Activated CD4-positive, alpha-beta memory T cell treated with anti-CD3 and anti-CD28 coated beads for 36 hours (primary cell): Measurements from ENCODE around the gene BANP. TPM values are rescaled to one million over a fixed set of nuclear protein-coding genes. Genes with fewer than 3 reads are reported as not detected.
"Not testable (repeated sequence)": the region's sequence is repeated elsewhere in the genome, so short reads cannot be mapped to it uniquely, and the experiment has no call there.

Experiments
- CTCF ChIA-PET: fragments of 350-600 bp; sonication (Branson Sonifier 250); formaldehyde crosslinking; loops from one replicate; lab custom pipeline; 2021; ENCODE audit warnings: antibody characterized with exemption, inconsistent platforms; lab: Charles Lee
- POLR2A ChIA-PET: fragments of 350-600 bp; sonication (Branson Sonifier 250); formaldehyde crosslinking; loops from one replicate; lab custom pipeline; 2021; ENCODE audit warnings: antibody characterized with exemption; lab: Charles Lee
- DNase-seq: peaks from one replicate; pipeline ENCODE4 v3.0.0-alpha.2; 2020
- H3K27ac Mint-ChIP-seq: one replicate; pipeline ENCODE4 v1.8.0; 2021; ENCODE audit warnings: mixed read lengths
- H3K27me3 Mint-ChIP-seq: one replicate; pipeline ENCODE4 v1.8.0; 2021; ENCODE audit warnings: mixed read lengths
- H3K36me3 Mint-ChIP-seq: one replicate; pipeline ENCODE4 v1.8.0; 2021; ENCODE audit warnings: mixed read lengths
- H3K4me1 Mint-ChIP-seq: one replicate; pipeline ENCODE4 v1.8.0; 2021; ENCODE audit warnings: low read depth, mixed read lengths
- H3K4me3 Mint-ChIP-seq: one replicate; pipeline ENCODE4 v1.8.0; 2021; ENCODE audit warnings: mild to moderate bottlenecking, mixed read lengths
- H3K9me3 Mint-ChIP-seq: one replicate; pipeline ENCODE4 v1.8.0; 2021; ENCODE audit warnings: mixed read lengths
- intact Hi-C: fragments of 100-400 bp; cut with micrococcal nuclease; formaldehyde crosslinking; loops from one replicate; pipeline ENCODE4 v1.15.1; 2023
- total RNA-seq, 2 experiments: library from RNA; stranded (reverse); gene quantifications; one replicate each; pipeline ENCODE4 v1.2.3, GENCODE V29; 2021

BANP gene
- total RNA-seq, 2 experiments from 2014 or later, result 29.6 to 30.6 TPM

- H3K27me3 Mint-ChIP-seq, result peaks cover 13% of the 10 kb centered on the region
- DNase-seq, H3K4me1 Mint-ChIP-seq, H3K4me3 Mint-ChIP-seq, H3K36me3 Mint-ChIP-seq, POLR2A ChIA-PET, intact Hi-C loops, CTCF ChIA-PET, H3K9me3 Mint-ChIP-seq, H3K27ac Mint-ChIP-seq: not testable (repeated sequence)
Observed at GRCh38 chr16:88101623-88102105, 150.4 kb downstream of the BANP start.

- H3K4me1 Mint-ChIP-seq, result no peaks in the 10 kb centered on the region
- DNase-seq, result no peak
- ChIA-PET CTCF (no interaction called here), POLR2A (no interaction called here)
- H3K9me3 Mint-ChIP-seq, result peaks cover 2% of the 10 kb centered on the region
- intact Hi-C loops, result no loop called here
- no peaks in the 10 kb centered on the region for H3K36me3 Mint-ChIP-seq
- no peak overlapping the region for H3K27ac Mint-ChIP-seq
- H3K27me3 Mint-ChIP-seq, result peaks cover 13% of the 10 kb centered on the region
- H3K4me3 Mint-ChIP-seq, result no peak overlapping the region
Observed at GRCh38 chr16:88102597-88102996, 151.4 kb downstream of the BANP start.

DNA sequence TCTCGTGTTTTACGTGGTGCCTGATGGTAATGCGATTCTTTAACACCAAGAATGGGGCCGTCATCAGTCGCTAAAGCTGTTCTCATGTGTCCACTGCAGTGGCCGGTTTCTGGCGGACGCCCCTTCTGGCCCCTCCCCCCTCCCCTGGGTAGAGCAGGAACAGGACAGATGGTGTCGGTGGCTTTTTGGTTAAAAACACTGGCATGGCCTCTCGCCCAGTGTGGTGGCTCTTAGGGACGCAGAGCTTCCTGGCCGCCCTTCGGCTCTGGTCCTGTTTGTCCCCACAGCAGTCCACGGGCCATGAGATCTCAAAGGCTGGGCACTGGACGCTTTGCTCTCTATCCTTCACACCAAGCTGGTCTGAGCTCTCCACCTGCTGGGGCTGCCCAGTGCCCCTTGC is 151.8 kb downstream of the BANP start:
- Mint-ChIP-seq H3K9me3 (no peaks in the 10 kb centered on the region), H3K4me3 (no peak overlapping the region), H3K4me1 (no peaks in the 10 kb centered on the region), H3K36me3 (no peaks in the 10 kb centered on the region), H3K27ac (no peak overlapping the region), H3K27me3 (peaks cover 13% of the 10 kb centered on the region)
- intact Hi-C loops, result no loop called here
- DNase-seq, result no peak
- ChIA-PET POLR2A (no interaction called here), CTCF (no interaction called here)

- intact Hi-C loops, result no loop called here
- Mint-ChIP-seq H3K4me1 (no peaks in the 10 kb centered on the region), H3K36me3 (no peaks in the 10 kb centered on the region), H3K27me3 (peaks cover 10% of the 10 kb centered on the region), H3K27ac (no peak overlapping the region), H3K9me3 (no peaks in the 10 kb centered on the region), H3K4me3 (no peak overlapping the region)
- no peak for DNase-seq
- POLR2A ChIA-PET, result no interaction called here
- CTCF ChIA-PET, result no interaction called here
Observed at GRCh38 chr16:88103581-88104188, 152.5 kb downstream of the BANP start.

- H3K4me1 Mint-ChIP-seq, H3K9me3 Mint-ChIP-seq, H3K4me3 Mint-ChIP-seq, CTCF ChIA-PET, POLR2A ChIA-PET, H3K36me3 Mint-ChIP-seq, intact Hi-C loops, H3K27ac Mint-ChIP-seq, H3K27me3 Mint-ChIP-seq, DNase-seq: not testable (repeated sequence)
Observed at GRCh38 chr16:88104363-88104762, 153.1 kb downstream of the BANP start.

- CTCF ChIA-PET, H3K9me3 Mint-ChIP-seq, H3K27me3 Mint-ChIP-seq, H3K36me3 Mint-ChIP-seq, DNase-seq, H3K4me1 Mint-ChIP-seq, H3K27ac Mint-ChIP-seq, H3K4me3 Mint-ChIP-seq, POLR2A ChIA-PET, intact Hi-C loops: not testable (repeated sequence)
Observed at GRCh38 chr16:88105574-88106140, 154.4 kb downstream of the BANP start.

GRCh38 chr16:88106566-88106965 is 155.3 kb downstream of the BANP start:
- H3K27me3 Mint-ChIP-seq, DNase-seq, H3K36me3 Mint-ChIP-seq, intact Hi-C loops, CTCF ChIA-PET, POLR2A ChIA-PET, H3K4me1 Mint-ChIP-seq, H3K9me3 Mint-ChIP-seq, H3K27ac Mint-ChIP-seq, H3K4me3 Mint-ChIP-seq: not testable (repeated sequence)

- Mint-ChIP-seq H3K9me3 (no peaks in the 10 kb centered on the region), H3K27ac (no peak overlapping the region), H3K27me3 (no peaks in the 10 kb centered on the region), H3K4me1 (peaks cover 3% of the 10 kb centered on the region), H3K4me3 (no peak overlapping the region), H3K36me3 (no peaks in the 10 kb centered on the region)
- CTCF ChIA-PET, result no interaction called here
- no peak for DNase-seq
- intact Hi-C loops, result no loop called here
- POLR2A ChIA-PET, result no interaction called here
Observed at GRCh38 chr16:88108762-88109161, 157.5 kb downstream of the BANP start.

GRCh38 chr16:88109726-88110621 is 158.7 kb downstream of the BANP start:
- H3K36me3 Mint-ChIP-seq, POLR2A ChIA-PET, H3K27me3 Mint-ChIP-seq, DNase-seq, CTCF ChIA-PET, intact Hi-C loops, H3K4me3 Mint-ChIP-seq, H3K4me1 Mint-ChIP-seq, H3K9me3 Mint-ChIP-seq, H3K27ac Mint-ChIP-seq: not testable (repeated sequence)

DNA sequence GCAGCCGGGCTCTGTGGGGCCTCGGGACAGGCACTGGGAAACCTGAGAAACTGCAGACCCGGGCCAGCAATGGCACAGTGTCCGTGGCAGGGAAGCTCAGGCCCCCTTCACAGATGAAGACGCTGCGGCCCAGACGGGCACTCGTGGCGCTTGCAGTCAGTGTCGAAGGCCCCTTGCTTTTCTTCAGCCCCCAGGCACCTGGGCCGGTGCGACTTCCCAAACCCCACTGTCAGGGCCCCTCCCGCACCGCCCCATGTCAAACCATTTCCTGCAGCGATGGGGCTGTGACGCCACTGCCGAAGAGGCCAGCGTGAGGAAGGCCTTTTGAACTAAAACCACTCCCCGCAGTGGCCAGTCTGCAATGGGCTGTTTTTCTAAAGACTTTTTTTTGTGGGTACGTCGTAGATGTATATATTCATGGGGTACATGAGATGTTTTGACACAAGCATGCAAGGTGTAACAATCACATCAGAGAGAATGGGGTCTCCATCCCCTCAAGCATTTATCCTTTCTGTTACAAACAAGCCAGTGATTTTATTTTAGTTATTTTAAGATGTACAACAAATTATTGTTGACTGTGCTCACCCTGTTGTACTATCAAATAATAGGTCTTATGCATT is 159.8 kb downstream of the BANP start:
- H3K36me3 Mint-ChIP-seq, CTCF ChIA-PET, intact Hi-C loops, H3K27me3 Mint-ChIP-seq, POLR2A ChIA-PET, DNase-seq, H3K27ac Mint-ChIP-seq, H3K4me3 Mint-ChIP-seq, H3K9me3 Mint-ChIP-seq, H3K4me1 Mint-ChIP-seq: not testable (repeated sequence)

- H3K9me3 Mint-ChIP-seq, H3K27ac Mint-ChIP-seq, H3K36me3 Mint-ChIP-seq, H3K4me1 Mint-ChIP-seq, H3K27me3 Mint-ChIP-seq, CTCF ChIA-PET, intact Hi-C loops, DNase-seq, H3K4me3 Mint-ChIP-seq, POLR2A ChIA-PET: not testable (repeated sequence)
Observed at GRCh38 chr16:88111976-88112375, 160.7 kb downstream of the BANP start.

DNA sequence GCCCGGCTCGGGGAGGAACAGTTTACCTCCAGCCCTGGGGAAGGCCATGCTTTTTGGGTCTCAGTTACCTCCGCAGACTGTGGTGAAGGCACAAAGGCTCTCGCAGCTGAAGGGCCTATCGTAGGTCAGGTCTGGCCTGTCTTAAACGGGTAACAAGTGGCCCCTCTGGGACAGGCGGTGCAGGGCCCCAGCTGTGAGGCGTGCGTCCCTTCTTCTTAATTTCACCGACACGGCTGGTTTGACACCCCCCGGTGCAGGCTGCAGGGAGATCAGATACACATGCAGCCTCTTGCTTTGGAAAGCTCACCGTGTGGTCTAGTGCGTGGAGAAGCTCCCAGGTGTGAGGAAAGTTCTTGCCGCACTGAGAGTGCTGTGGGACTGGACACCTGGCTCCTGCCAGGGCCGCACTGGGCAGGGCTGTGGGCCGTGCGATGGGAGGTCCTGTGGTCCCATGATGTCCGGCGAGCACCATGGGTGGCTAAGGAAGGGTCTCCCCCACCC is 162.4 kb downstream of the BANP start:
- Mint-ChIP-seq H3K36me3 (no peaks in the 10 kb centered on the region), H3K4me3 (no peak overlapping the region), H3K4me1 (peaks cover 3% of the 10 kb centered on the region), H3K9me3 (no peaks in the 10 kb centered on the region), H3K27me3 (peaks cover 2% of the 10 kb centered on the region), H3K27ac (no peak overlapping the region)
- intact Hi-C loops, result no loop called here
- DNase-seq, result no peak
- ChIA-PET POLR2A (no interaction called here), CTCF (no interaction called here)
